ENCODE results near the gene RAD51AP1. TPM values are rescaled to one million over a fixed set of nuclear protein-coding genes. Genes with fewer than 3 reads are reported as not detected.

Gene RAD51AP1
- total and polyA plus RNA-seq, 4 donors = 2.1 to 6.9 (median 3.5) TPM

- H3K4me1 ChIP-seq (ENCODE audit: control insufficient read depth in 5 of 5, insufficient read depth in 5 of 5, low read length in 5 of 5) = peaks cover 0 to 23% (median 11%) of the 10 kb centered on the region in 5 donors
- no peak overlapping the region for H3K27ac ChIP-seq (ENCODE audit: low read depth in 1 of 2, low read length in 1 of 2)
- H3K4me3 ChIP-seq = peak overlapping the region; percentile 86
- 11 to 16% methylated on average over 16 of the region's 16 CpGs for WGBS, 2 donors
- no peaks in the 10 kb centered on the region for H3K27me3 ChIP-seq (ENCODE audit: control insufficient read depth in 3 of 3, insufficient read depth in 3 of 3, low read length in 2 of 3)
- peak overlapping the region in 1 of 2 donors; percentile 35 for H3K9ac ChIP-seq (ENCODE audit: insufficient read depth in 1 of 2, low read length in 2 of 2)
- peaks cover 0 to 1% (median 0%) of the 10 kb centered on the region in 4 donors for H3K36me3 ChIP-seq (ENCODE audit: control insufficient read depth in 4 of 4, insufficient read depth in 4 of 4, low read length in 4 of 4)
- DNase-seq = no peak
- TF ChIP-seq CTCF (IDR thresholded peaks at IDR 0.05; ENCODE audit: control extremely low read depth, extremely low read depth) = no peak
- ATAC-seq (ENCODE audit: insufficient read depth, low FRiP score) = no peak
- H3K9me3 ChIP-seq (ENCODE audit: control insufficient read depth in 4 of 4, insufficient read depth in 3 of 4, low read length in 3 of 4) = no peaks in the 10 kb centered on the region
Measured at GRCh38 chr12:4539167-4539870, 629 bp downstream of the RAD51AP1 start.

DNA sequence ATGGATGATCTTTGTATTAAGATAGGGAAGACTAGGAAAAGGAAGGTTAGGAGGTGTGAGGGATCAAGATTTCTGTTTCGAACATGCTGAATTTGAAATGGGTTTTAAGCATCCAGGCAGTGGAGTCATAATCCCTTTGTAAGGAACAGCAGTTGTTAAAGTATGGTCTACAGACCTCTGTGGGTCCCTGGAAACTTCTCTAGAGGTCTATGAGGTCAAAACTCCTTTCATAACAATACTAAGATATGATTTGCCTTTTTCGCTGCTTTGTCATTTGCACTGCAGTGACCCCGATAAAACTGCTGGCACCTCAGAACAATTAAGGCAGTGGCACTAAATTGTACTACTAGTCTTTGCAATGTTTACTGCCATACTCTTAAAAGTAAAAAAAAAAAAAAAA, 1.5 kb downstream of the RAD51AP1 start:
- Histone ChIP-seq H3K4me1 (ENCODE audit: control insufficient read depth in 5 of 5, insufficient read depth in 5 of 5, low read length in 5 of 5) (peaks cover 0 to 23% (median 11%) of the 10 kb centered on the region in 5 donors), H3K9ac (ENCODE audit: insufficient read depth in 1 of 2, low read length in 2 of 2) (no peak overlapping the region), H3K27me3 (ENCODE audit: control insufficient read depth in 3 of 3, insufficient read depth in 3 of 3, low read length in 2 of 3) (no peaks in the 10 kb centered on the region), H3K9me3 (ENCODE audit: control insufficient read depth in 4 of 4, insufficient read depth in 3 of 4, low read length in 3 of 4) (no peaks in the 10 kb centered on the region), H3K36me3 (ENCODE audit: control insufficient read depth in 4 of 4, insufficient read depth in 4 of 4, low read length in 4 of 4) (peaks cover 0 to 4% (median 0%) of the 10 kb centered on the region in 4 donors), H3K4me3 (no peak overlapping the region), H3K27ac (ENCODE audit: low read depth in 1 of 2, low read length in 1 of 2) (no peak overlapping the region)
- TF ChIP-seq CTCF (IDR thresholded peaks at IDR 0.05; ENCODE audit: control extremely low read depth, extremely low read depth) = no peak
- ATAC-seq (ENCODE audit: insufficient read depth, low FRiP score) (no peak), DNase-seq (no peak)
- 87 to 91% methylated on average over 3 of the region's 3 CpGs for WGBS, 2 donors

GRCh38 chr12:4540638-4541037, 1.9 kb downstream of the RAD51AP1 start:
- no peak for TF ChIP-seq CTCF (IDR thresholded peaks at IDR 0.05; ENCODE audit: control extremely low read depth, extremely low read depth)
- 25 to 31% methylated on average over 2 of the region's 2 CpGs for WGBS, 2 donors
- no peak for DNase-seq
- peaks cover 0 to 6% (median 0%) of the 10 kb centered on the region in 4 donors for H3K36me3 ChIP-seq (ENCODE audit: control insufficient read depth in 4 of 4, insufficient read depth in 4 of 4, low read length in 4 of 4)
- ATAC-seq (ENCODE audit: insufficient read depth, low FRiP score) = no peak
- H3K9ac ChIP-seq (ENCODE audit: insufficient read depth in 1 of 2, low read length in 2 of 2) = no peak overlapping the region
- no peaks in the 10 kb centered on the region for H3K27me3 ChIP-seq (ENCODE audit: control insufficient read depth in 3 of 3, insufficient read depth in 3 of 3, low read length in 2 of 3)
- H3K9me3 ChIP-seq (ENCODE audit: control insufficient read depth in 4 of 4, insufficient read depth in 3 of 4, low read length in 3 of 4) = no peaks in the 10 kb centered on the region
- peaks cover 0 to 23% (median 11%) of the 10 kb centered on the region in 5 donors for H3K4me1 ChIP-seq (ENCODE audit: control insufficient read depth in 5 of 5, insufficient read depth in 5 of 5, low read length in 5 of 5)
- no peak overlapping the region for H3K4me3 ChIP-seq
- H3K27ac ChIP-seq (ENCODE audit: low read depth in 1 of 2, low read length in 1 of 2) = no peak overlapping the region

Measured in lung (tissue), 12 donors.